GM21825 (cell line): ENCODE measurements around the gene CARF.
"Not testable (repeated sequence)": the region's sequence is repeated elsewhere in the genome, so short reads cannot be mapped to it uniquely, and the experiment has no call there.

Experiments used
- ATAC-seq: cut with Tn5 transposase; IDR thresholded peaks from one replicate; pipeline ENCODE4 v1.9.1; 2021; ENCODE audit warnings: mild to moderate bottlenecking, moderate library complexity; ENCODE audit not compliant: unreplicated experiment

Gene CARF

DNA sequence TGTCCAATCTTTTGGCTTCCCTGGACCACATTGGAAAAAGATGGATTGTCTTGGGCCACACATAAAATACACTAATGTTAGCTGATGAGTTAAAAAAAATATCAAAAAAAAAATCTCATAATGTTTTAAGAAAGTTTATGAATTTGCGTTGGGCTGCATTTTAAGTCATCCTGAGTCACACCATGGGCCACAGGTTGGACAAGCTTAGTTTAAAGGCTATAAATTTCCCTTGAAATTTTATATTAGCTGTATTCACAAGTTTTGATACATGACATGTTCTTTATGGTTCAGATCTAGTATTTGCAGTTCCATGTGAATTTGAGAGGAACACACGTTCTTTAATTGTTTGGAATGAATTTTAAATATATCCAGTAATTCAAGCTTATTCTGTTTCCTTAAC is 21.9 kb downstream of the CARF start:
- ATAC-seq = no peak

DNA sequence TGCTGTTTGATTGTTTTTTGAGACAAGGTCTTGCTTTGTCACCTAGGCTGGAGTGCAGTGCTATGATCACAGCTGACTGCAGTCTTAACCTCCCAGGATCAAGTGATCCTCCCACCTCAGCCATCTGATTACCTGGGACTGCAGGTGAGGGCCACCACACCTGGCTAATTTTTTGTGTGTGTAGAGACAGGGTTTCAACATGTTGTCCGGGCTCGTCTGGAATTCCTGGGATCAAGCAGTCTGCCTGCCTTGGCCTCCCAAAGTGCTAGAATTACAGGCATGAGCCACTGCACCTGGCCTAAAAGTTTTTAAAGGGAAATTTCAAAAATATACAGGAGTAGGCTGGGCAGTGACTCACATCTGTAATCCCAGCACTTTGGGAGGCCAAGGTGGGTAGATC is 22.4 kb downstream of the CARF start:
- no peak for ATAC-seq

DNA sequence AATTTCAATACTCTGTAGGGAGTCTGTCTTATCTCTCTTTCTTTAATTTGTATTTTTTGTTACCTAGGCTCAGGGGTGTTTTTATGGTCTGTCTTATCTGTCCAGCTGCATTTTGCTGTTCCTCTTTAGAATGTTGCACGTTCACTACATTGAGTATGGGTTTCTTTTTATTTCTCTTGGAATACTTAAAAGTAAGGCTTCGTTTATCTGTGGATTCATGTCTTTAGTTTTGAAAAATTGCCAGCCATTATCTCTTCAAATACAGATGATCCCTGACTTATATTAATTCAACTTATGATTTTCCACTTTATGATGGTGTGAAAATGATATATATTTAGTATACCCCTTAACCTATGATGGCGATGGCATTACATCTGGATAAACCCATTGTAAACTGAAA is 26.9 kb downstream of the CARF start:
- no peak for ATAC-seq

DNA sequence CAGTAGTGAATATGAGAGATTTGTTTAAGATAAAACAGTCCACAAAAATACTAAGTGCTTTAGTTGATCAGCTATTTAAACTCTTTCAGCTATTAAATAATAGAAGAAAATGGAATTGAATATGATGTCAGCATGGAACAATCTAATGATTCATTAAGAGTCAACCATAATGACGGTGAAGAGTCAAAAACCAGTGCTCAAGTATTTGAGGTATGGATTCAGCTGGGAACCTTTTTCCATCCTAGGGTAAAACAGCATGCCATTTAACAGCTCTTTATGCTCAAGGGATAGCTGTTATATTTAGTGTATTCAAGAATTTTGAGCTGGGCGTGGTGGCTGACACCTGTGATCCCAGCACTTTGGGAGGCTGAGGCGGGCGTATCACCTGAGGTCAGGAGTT is 29.7 kb downstream of the CARF start:
- no peak for ATAC-seq

DNA sequence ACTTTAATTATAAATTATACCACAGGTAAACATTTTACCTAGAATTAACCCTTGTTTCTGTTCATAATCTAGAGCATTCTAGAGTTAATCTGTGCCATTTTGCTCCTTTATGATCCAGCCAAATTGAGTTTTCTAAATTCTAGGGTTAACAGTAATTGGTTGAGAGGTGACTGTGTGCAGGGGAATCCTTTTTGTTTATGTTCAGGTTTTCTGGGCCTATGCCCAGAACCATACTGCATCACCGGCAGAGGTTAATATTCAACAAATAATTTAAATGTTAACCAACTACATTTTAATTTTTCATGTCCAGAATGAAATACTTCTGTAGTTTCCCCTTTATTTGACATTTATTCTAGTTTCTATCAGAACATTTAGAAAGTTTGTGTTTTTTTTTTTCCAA is 32.3 kb downstream of the CARF start:
- ATAC-seq = no peak

DNA sequence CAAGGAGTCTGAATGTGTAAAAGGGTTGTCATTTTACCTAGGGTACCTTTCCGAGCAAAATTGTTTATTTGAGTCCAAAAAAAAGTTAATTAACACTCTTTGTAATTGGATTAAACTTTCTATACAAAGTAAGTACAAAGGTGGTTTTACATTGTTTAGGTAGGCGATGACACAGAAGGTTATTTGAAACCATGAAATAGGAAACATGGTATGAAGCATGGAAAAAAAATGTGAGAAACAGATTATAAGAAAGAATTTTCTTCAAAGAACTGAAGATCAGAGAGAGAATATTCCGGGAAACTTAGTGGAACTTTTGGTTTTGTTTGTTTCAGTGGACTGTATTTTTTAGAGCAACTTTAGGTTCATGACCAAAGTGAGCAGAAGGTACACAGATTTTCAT is 32.7 kb downstream of the CARF start:
- no peak for ATAC-seq

DNA sequence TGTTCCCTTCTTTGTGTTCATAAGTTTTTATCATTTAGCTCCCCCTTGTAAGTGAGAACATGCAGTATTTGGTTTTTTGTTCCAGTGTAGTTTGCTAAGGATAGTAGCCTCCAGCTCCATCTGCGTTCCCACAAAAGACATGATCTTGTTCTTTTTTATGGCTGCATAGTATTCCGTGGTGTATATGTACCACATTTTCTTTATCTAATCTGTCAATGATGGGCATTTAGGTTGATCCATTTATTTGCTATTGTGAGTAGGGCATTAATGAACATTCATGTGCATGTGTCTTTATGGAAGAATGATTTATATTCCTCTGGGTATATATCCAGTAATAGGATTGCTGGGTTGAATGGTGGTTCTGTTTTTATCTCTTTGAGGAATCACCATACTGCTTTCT is 33.4 kb downstream of the CARF start:
- no peak for ATAC-seq

DNA sequence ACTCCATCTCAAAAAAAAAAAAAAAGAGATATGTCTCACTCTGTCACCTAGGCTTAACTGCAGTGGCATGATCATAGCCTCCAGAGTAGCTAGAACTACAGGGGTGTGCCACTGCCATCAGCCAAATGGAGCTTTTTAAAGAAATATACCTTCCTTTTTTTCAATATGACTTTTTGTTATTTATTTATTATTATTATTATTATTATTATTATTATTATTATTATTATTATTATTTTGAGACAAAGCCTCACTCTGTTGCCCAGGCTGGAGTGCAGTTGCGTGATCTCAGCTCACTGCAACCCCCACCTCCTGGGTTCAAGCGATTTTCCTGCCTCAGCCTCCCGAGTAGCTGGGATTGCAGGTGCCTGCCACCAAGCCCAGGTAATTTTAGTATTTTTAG is 37.3 kb downstream of the CARF start:
- not testable (repeated sequence) for ATAC-seq

DNA sequence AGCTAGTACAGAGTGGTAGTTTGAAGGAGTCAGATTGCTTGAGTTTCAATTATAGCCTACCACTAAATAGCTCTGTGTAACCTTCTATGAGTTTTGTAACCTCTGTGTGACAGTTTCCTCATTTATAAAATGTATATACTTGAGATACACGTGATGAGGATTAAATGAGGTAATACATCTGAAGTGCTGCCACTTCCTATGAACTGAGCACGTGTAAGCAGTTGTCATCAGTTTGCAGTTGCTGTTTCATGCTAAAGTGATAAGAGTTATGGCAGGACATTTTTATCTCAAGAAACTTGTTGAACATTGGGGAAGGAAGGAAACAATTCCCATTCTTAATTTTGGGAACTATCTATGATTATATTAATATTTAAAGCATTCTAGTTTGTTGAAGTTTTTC is 38.5 kb downstream of the CARF start:
- ATAC-seq = no peak

DNA sequence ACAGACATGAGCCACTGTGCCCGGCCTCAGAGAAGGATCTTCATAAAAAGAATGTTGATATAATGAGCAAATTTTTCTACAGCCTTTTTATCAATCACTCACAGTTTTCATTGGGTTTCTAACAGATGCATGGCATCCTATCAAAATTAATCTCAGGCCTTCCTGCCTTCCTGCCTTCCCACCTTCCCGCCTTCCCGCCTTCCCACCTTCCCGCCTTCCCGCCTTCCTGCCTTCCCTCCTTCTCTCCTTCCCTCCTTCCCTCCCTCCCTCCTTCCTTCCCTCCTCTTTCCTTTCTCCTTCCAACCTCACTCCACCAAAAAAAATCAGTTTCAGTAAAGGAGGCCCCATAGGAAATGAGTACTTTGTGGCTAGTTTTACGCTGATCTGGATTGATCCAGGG is 48.4 kb downstream of the CARF start:
- no peak for ATAC-seq

DNA sequence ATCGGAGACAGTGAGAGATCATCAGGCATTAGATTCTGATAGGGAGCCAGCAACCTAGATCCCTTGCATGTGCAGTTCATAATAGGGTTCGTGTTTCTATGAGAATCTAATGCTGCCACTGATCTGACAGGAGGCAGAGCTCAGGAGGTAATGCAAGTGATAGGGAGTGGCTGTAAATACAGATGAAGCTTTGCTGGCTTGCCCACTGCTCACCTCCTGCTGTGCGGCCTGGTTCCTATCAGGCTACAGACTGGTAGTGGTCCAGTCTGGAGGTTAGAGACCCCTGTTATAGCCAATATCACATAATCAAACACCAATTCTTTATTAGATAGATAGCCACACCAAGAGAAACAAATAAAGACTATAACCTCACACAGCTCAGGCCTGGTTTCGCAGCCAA is 51.6 kb downstream of the CARF start:
- ATAC-seq = no peak

DNA sequence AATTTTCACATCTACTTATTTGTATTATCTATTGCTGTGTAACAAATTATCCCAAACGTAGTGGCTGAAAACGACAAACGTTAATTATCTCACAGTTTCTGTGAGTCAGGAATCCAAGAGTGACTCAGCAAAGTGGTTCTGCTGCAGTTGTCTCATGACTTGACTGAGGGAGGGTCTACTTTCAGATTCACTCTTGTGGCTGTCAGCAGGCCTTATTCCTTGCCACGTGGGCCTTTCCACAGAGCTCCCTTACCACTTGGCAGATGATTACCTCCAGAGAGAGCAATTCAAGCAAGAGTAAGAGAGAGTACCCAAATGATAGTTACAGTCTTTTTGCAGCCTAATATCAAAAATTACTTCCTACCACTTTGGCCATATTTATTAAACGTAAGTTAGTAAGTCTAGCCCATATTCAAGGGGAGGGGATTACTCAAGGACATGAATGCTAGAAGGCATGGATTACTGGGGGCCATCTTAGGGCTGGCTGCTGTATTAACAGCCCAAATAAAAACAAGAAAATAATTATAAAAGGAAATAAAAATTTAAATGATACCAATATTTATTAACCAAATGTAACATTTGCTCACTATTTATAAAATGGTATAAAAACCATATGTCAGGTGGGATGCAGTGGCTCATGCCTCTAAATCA is 53.9 kb downstream of the CARF start:
- peak; percentile 87 for ATAC-seq

DNA sequence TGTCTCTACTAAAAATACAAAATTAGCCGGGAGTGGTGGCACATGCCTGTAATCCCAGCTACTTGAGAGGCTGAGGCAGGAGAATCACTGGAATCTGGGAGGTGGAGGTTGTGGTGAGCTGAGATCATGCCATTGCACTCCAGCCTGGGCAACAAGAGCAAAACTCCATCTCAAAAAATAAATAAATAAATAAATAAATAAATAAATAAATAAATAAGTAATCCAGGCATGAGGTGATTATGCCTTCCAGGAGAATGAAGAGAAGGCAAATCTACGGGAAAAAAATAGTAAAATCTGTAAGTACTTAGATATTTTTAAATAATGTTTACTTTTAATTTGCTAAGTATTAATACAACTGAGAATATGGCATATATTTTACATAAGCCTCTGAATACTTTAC is 57.3 kb downstream of the CARF start:
- ATAC-seq = not testable (repeated sequence)

DNA sequence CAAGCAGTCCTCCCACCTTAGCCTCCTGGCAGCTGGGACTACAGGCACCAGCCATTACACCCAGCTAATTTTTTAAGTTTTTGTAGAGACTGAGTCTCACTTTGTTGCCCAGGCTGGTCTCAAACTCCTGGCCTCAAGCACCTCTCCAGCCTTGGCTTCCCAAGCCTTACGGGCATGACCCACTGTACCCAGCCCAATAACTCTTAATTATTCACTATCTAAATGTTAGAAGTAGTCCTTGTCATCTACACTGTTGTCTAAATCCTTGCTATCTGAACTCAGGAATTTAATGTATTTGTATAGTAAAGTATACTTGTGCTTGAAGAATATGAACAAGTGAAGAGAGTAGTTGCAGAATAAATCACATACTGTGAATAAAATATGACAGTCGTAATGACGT is 64.7 kb downstream of the CARF start:
- ATAC-seq = no peak

DNA sequence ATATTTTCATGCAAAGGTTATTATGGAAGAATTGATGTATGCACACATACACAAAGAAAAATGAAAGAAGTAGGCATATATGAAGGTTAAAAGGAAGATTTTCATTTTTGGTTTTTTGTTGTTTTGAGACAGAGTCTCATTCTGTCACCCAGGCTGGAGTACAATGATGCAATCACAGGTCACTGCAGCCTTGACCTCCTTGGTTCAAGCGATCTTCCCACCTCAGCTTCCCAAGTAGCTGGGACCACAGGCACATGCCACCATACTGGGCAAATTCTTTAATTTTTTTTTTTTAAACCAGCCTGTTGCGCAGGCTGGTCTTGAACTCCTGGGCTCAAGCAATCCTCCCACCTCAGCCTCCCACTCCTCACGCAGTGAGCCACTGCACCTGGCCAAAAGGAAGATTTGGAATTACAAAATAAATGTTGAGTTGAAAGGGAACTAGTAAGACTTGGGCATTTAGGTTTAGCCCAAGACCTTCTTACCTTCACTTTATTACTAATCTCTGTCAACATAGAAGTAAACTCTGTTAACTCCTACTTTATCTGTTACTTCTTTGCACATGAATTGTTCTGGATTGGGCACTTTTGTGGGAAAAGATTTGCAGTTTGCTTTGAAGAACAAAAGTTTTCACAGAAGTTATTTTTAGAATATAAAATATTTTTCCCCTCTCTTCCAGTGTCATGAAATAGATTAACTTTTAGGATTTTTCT is 70.9 kb downstream of the CARF start:
- ATAC-seq = no peak

DNA sequence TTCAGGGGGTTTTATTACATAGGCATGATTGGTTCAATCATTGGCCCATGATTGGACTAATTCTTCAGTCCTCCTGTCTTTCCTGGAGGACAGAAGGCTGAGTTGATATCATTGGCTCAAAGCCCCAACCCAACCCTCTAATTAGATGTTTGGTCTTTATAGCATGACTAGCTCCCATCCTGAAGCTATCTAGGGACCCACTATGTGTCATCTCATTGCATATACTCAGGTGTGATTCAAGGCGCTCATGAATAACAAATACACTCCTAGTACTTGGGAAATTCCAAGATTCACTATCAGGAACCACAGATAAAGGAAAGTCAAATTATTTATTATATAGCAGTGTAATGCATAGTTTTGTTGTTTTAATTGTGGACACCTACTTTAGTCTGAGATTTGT is 77.7 kb downstream of the CARF start:
- ATAC-seq = no peak

DNA sequence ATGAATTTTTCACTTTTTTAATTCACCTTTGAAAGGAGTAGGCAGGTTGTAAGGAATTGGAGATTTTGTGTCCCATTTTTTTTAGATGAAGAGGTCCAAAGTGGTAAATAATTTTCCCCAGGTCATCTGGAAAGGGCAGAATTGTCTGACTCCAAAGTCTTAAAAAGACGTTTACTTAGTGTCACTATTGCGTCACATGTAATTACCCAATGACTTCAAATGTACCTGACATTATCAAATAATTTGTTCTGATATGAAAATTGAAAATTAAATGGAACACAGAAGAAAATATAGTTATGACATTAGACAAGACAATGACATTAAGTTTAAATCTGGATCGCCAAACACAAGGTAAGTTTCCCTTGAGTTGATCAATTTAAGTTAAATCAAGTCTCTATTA is 78.4 kb downstream of the CARF start:
- no peak for ATAC-seq

DNA sequence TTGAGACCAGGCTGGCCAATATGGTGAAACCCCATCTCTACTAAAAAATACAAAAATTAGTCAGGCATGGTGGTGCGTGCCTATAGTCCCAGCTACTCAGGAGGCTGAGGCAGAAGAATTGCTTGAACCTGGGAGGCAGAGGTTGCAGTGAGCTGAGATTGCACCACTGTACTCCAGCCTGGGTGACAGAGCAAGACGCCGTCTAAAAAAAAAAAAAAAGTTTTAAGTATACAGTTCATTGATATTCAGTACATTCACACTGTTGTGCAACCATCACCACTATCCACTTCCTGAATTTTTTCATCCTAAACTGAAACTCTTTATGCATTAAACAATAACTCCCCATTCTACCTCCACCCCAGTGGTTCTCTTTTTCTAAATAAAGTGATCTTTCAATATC is 85.0 kb downstream of the CARF start:
- ATAC-seq = not testable (repeated sequence)

DNA sequence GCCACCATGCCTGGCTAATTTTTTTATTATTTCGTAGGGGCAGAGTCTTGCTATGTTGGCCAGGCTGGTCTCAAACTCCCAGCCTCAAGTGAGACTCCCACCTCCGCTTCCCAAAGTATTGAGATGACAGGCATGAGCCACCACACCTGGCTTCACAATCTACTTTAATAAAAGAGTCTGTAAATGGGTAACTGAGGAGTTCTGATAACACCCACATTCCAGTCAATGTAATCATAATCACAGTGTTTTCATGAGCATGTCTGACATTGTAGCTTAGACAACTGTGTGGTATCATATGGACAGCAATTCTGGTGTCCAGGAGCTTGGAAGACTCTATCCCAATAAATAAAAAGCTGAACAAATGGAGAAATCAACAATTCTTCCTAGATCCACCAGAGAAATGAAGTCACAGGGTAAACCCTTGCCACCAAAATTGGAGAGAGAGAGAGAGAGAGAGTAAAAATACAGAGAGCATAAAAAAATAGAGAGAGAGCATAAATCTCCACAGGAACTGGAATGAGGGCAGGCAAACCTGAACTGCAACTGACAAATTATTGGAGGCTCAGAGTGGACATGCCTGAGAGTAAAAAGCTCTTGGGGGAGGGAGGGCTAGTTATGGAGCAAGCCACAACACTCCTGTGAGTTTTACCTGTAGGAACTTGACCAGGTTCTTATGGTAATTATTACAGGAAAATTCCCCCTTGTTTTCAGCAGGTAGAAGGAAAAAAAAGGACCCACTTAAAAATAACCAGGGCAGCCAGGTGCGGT is 90.2 kb downstream of the CARF start:
- ATAC-seq = no peak

DNA sequence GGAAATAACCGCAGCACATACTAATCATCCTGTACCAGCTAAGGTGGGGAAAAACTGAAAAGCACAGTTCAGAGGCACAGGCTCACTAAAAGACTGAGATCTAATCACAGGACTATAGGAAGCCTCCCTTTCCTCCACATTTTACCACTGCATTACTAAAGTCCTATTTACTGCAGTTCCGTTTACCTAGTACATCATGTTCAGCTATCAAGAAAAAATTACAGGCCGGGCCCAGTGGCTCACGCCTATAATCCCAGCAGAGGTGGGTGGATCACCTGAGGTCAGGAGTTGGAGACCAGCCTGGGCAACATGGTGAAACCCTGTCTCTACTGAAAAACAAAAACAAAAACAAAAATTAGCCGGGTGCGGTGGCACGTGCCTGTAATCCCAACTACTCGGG is 91.6 kb downstream of the CARF start:
- ATAC-seq = no peak

DNA sequence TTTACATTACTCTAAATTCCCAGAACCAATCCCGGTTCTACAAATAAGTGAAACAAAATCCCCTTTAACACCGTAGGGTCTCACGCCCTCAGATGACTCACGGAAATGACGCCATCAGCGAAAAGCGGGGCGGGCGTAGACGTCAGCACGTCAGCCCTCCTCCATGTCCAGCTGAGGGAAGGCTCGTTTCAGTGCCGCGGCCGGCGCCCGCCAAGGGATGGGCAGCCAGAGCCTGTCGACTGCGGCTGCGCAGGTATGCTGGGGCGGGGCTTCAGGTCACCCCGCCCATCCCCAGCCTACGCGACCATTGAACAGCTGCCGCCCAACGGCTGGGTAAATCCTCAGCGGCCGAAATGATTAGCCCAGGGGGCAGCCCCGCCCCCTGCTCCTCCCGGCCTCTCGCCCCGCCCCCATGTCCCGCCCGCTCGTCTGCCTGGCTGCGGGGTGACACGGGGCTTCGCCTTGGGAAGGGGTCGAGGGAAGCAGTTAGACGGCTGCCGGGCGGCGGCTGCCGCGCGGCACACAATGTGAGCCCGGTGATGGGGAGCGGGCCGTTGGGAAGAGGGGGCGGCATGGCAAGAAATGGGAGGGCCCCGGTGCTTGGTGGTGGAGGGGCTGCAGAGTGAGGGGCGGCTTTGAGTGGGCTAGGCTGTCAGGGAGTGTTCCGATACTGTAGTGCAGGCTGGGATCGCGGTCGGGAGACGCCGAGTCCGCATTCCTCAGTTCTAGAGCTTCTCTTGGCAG is 102.6 kb downstream of the CARF start, which contains the start of gene NBEAL1:
Gene NBEAL1, plus strand, starts transcription at position 420 of the 744 bp plus-strand sequence. CDS start 1,510 bp downstream, outside the sequence.
- peak; percentile 96 for ATAC-seq
